NCI-H510A (cell line): ENCODE measurements around the gene TBC1D10A.

Source experiments
- DNase-seq: peaks from one replicate; lab custom pipeline; 2025; lab: John Stamatoyannopoulos, UW

TBC1D10A gene

GRCh38 chr22:30285846-30286200 is 40.9 kb downstream of the TBC1D10A start:
- DNase-seq, result no peak

GRCh38 chr22:30285176-30285845 is 41.4 kb downstream of the TBC1D10A start:
- no peak for DNase-seq

GRCh38 chr22:30284666-30285065 is 42.1 kb downstream of the TBC1D10A start:
- no peak for DNase-seq

GRCh38 chr22:30284172-30284571 is 42.6 kb downstream of the TBC1D10A start:
- no peak for DNase-seq

GRCh38 chr22:30283342-30283741 is 43.4 kb downstream of the TBC1D10A start:
- DNase-seq, result no peak

GRCh38 chr22:30282616-30283046 is 44.1 kb downstream of the TBC1D10A start:
- DNase-seq, result no peak

GRCh38 chr22:30280505-30280904 is 46.2 kb downstream of the TBC1D10A start:
- DNase-seq, result no peak

- no peak for DNase-seq
Measured at GRCh38 chr22:30279932-30280331, 46.8 kb downstream of the TBC1D10A start.

- no peak for DNase-seq
Measured at GRCh38 chr22:30279046-30279788, 47.5 kb downstream of the TBC1D10A start.

- DNase-seq, result no peak
Measured at GRCh38 chr22:30277547-30278344, 49.0 kb downstream of the TBC1D10A start.

- DNase-seq, result no peak
Measured at GRCh38 chr22:30276039-30276438, 50.7 kb downstream of the TBC1D10A start.

- DNase-seq, result no peak
Measured at GRCh38 chr22:30275625-30276024, 51.1 kb downstream of the TBC1D10A start.

GRCh38 chr22:30274437-30274812 is 52.3 kb downstream of the TBC1D10A start:
- DNase-seq, result no peak

- DNase-seq, result no peak
Measured at GRCh38 chr22:30273711-30274436, 52.9 kb downstream of the TBC1D10A start.

- no peak for DNase-seq
Measured at GRCh38 chr22:30272781-30273601, 53.8 kb downstream of the TBC1D10A start.

GRCh38 chr22:30270832-30271231 is 55.9 kb downstream of the TBC1D10A start:
- no peak for DNase-seq

- no peak for DNase-seq
Measured at GRCh38 chr22:30268331-30268730, 58.4 kb downstream of the TBC1D10A start.

- no peak for DNase-seq
Measured at GRCh38 chr22:30267382-30268302, 59.1 kb downstream of the TBC1D10A start.

- DNase-seq, result no peak
Measured at GRCh38 chr22:30266445-30267381, 60.0 kb downstream of the TBC1D10A start, which contains the start of gene OSM. OSM (minus strand) TSS chr22:30266851; CDS start chr22:30266799, 52 bp downstream.
